ENCODE measurements around the gene KRT37. TPM values are rescaled to one million over a fixed set of nuclear protein-coding genes. Genes with fewer than 3 reads are reported as not detected.

Gene KRT37
- polyA plus RNA-seq, 3 donors: not detected

DNA sequence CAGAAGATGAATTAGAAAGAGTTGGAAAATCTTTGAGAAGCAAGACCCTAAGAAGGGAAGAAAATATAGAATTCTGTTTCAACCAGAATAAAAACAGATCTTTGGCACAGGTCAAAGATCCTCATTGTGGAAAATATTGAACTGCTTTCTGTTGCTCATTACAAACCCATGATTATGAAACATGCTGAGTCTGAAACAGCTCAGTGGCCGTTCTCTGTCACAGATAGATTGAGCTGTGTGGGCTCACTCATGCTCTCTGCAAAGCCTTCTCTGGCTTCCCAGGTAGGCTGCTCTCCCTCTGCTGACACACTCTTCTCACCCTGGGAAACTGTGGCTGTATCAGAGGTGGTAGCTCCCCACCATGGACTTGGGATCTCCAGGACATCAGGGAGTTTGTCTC is 19.8 kb upstream of the KRT37 start:
- 57% methylated on average over 1 of the region's 1 CpG for WGBS (ENCODE audit: insufficient coverage)
- Mint-ChIP-seq H3K27me3 (ENCODE audit: low read depth in 3 of 3) (peaks cover 7 to 25% (median 12%) of the 10 kb centered on the region in 3 donors), H3K4me3 (peak overlapping the region in 1 of 2 donors; percentile 32), H3K9me3 (peaks cover 0 to 3% (median 0%) of the 10 kb centered on the region in 7 donors), H3K27ac (peak overlapping the region in 1 of 7 donors; percentile 3), H3K4me1 (no peaks in the 10 kb centered on the region), H3K36me3 (no peaks in the 10 kb centered on the region)
- no peak for DNase-seq
- no peak overlapping the region for H3K9ac ChIP-seq (ENCODE audit: insufficient read depth, low read length, poor library complexity, severe bottlenecking)
- H3K4me3 ChIP-seq (replicated peaks in 1 of 3; ENCODE audit: low read depth in 2 of 3, low read length in 3 of 3): no peak overlapping the region
- no peaks in the 10 kb centered on the region for H4K20me1 ChIP-seq (ENCODE audit: insufficient read depth, low read length)
- no peak overlapping the region for H3K4me2 ChIP-seq (replicated peaks; ENCODE audit: extremely low read depth, low read length, poor library complexity, severe bottlenecking)
- H3K36me3 ChIP-seq (replicated peaks in 1 of 2; ENCODE audit: control insufficient read depth in 1 of 2, insufficient read depth in 2 of 2, low read length in 2 of 2): no peaks in the 10 kb centered on the region
- H3K27ac ChIP-seq (ENCODE audit: low read depth in 1 of 2, low read length in 2 of 2): no peak overlapping the region
- H3K27me3 ChIP-seq (ENCODE audit: control insufficient read depth in 2 of 2, insufficient read depth in 2 of 2, low read length in 2 of 2): peaks cover 2 to 3% of the 10 kb centered on the region in 2 donors
- no peak overlapping the region for H2AFZ ChIP-seq (ENCODE audit: insufficient read depth, low read depth, low read length, poor library complexity, severe bottlenecking)
- intact Hi-C loops (cut with micrococcal nuclease): no loop called here
- no peaks in the 10 kb centered on the region for H3K79me2 ChIP-seq (ENCODE audit: insufficient read depth, low read length)
- H3K9me3 ChIP-seq (replicated peaks in 1 of 2; ENCODE audit: control insufficient read depth in 1 of 2, insufficient read depth in 1 of 2, low read length in 2 of 2): no peaks in the 10 kb centered on the region
- TF ChIP-seq, protein P1, sequence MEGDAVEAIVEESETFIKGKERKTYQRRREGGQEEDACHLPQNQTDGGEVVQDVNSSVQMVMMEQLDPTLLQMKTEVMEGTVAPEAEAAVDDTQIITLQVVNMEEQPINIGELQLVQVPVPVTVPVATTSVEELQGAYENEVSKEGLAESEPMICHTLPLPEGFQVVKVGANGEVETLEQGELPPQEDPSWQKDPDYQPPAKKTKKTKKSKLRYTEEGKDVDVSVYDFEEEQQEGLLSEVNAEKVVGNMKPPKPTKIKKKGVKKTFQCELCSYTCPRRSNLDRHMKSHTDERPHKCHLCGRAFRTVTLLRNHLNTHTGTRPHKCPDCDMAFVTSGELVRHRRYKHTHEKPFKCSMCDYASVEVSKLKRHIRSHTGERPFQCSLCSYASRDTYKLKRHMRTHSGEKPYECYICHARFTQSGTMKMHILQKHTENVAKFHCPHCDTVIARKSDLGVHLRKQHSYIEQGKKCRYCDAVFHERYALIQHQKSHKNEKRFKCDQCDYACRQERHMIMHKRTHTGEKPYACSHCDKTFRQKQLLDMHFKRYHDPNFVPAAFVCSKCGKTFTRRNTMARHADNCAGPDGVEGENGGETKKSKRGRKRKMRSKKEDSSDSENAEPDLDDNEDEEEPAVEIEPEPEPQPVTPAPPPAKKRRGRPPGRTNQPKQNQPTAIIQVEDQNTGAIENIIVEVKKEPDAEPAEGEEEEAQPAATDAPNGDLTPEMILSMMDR (IDR thresholded peaks at IDR 0.05): no peak
- no peaks in the 10 kb centered on the region for H3K4me1 ChIP-seq (ENCODE audit: control insufficient read depth in 1 of 2, insufficient read depth in 2 of 2, low read length in 2 of 2)

DNA sequence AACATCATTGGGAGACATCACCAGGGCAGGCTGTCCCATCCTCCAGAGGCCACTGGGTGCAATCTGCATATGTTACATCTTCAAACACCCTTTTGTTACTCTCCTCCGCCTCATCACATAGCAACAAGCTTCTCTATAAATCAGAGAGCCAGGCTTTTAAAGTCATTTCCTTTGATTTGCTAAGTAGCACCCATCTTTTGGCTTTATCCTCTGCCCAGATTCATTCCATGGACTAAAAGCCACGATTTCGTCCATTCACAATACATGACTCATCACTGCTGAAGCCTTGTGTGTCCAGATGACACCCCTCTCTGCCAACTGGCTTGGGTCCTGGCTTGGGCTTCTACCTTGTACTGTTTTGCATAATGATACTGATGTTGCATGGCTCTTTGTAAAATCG is 18.4 kb upstream of the KRT37 start:
- no peak for DNase-seq
- Mint-ChIP-seq H3K27ac (no peak overlapping the region), H3K9me3 (peaks cover 0 to 3% (median 0%) of the 10 kb centered on the region in 7 donors)

More for the DNA sequence above, 18.4 kb upstream of the KRT37 start:
- Histone ChIP-seq H3K27me3 (ENCODE audit: control insufficient read depth in 2 of 2, insufficient read depth in 2 of 2, low read length in 2 of 2) (peaks cover 2 to 3% of the 10 kb centered on the region in 2 donors), H3K36me3 (replicated peaks in 1 of 2; ENCODE audit: control insufficient read depth in 1 of 2, insufficient read depth in 2 of 2, low read length in 2 of 2) (no peaks in the 10 kb centered on the region), H3K79me2 (ENCODE audit: insufficient read depth, low read length) (no peaks in the 10 kb centered on the region), H3K4me3 (replicated peaks in 1 of 3; ENCODE audit: low read depth in 2 of 3, low read length in 3 of 3) (no peak overlapping the region), H3K9ac (ENCODE audit: insufficient read depth, low read length, poor library complexity, severe bottlenecking) (no peak overlapping the region), H3K4me1 (ENCODE audit: control insufficient read depth in 1 of 2, insufficient read depth in 2 of 2, low read length in 2 of 2) (no peaks in the 10 kb centered on the region), H2AFZ (ENCODE audit: insufficient read depth, low read depth, low read length, poor library complexity, severe bottlenecking) (no peak overlapping the region), H4K20me1 (ENCODE audit: insufficient read depth, low read length) (no peaks in the 10 kb centered on the region), H3K27ac (ENCODE audit: low read depth in 1 of 2, low read length in 2 of 2) (no peak overlapping the region), H3K9me3 (replicated peaks in 1 of 2; ENCODE audit: control insufficient read depth in 1 of 2, insufficient read depth in 1 of 2, low read length in 2 of 2) (no peaks in the 10 kb centered on the region), H3K4me2 (replicated peaks; ENCODE audit: extremely low read depth, low read length, poor library complexity, severe bottlenecking) (no peak overlapping the region)
- peaks cover 11 to 27% (median 13%) of the 10 kb centered on the region in 3 donors for H3K27me3 Mint-ChIP-seq (ENCODE audit: low read depth in 3 of 3)
- no peaks in the 10 kb centered on the region for H3K36me3 Mint-ChIP-seq
- H3K4me3 Mint-ChIP-seq: no peak overlapping the region
- WGBS (ENCODE audit: insufficient coverage): 95% methylated on average over 3 of the region's 4 CpGs
- intact Hi-C loops (cut with micrococcal nuclease): no loop called here
- H3K4me1 Mint-ChIP-seq: no peaks in the 10 kb centered on the region
- TF ChIP-seq, protein P1 (IDR thresholded peaks at IDR 0.05): no peak
